CD4-positive, alpha-beta T cell (primary cell): ENCODE data around the gene TNXB. TPM values are rescaled to one million over a fixed set of nuclear protein-coding genes. Genes with fewer than 3 reads are reported as not detected.
"Not testable (repeated sequence)": the region's sequence is repeated elsewhere in the genome, so short reads cannot be mapped to it uniquely, and the experiment has no call there.

Experiments
- ATAC-seq: fragments of 200-7000 bp; cut with Tn5 transposase; one replicate; pipeline ENCODE4 v1.10.0; 2022; ENCODE audit warnings: mild to moderate bottlenecking; ENCODE audit not compliant: poor library complexity
- CTCF ChIA-PET: fragments of 350-600 bp; sonication (Branson Sonifier 250); formaldehyde crosslinking; loops from one replicate; lab custom pipeline; 2021; ENCODE audit warnings: antibody characterized with exemption, inconsistent platforms; lab: Charles Lee
- POLR2A ChIA-PET: fragments of 350-600 bp; sonication (Branson Sonifier 250); formaldehyde crosslinking; loops from one replicate; lab custom pipeline; 2021; ENCODE audit warnings: antibody characterized with exemption, inconsistent platforms; lab: Charles Lee
- DNase-seq, 14 experiments: peaks; one replicate each; pipeline ENCODE4 v3.0.0-alpha.2; 2013 to 2020; ENCODE audit warnings: mixed read lengths in 2 of 14
- H3K27ac ChIP-seq, 2 donors: one replicate each; pipeline versions ENCODE4 v1.5.1 to v1.7.0; 2013; ENCODE audit warnings: low read length in 2 of 2, low read depth in 1 of 2, mild to moderate bottlenecking in 1 of 2
- H3K27me3 ChIP-seq, 2 experiments: 1 replicate in 1 of 2; 2 replicates in 1 of 2; pipeline versions ENCODE4 v1.6.1 to v1.7.0; 2013; ENCODE audit warnings: low read length in 2 of 2, control low read depth in 1 of 2, mild to moderate bottlenecking in 1 of 2, moderate library complexity in 1 of 2; ENCODE audit not compliant: insufficient read depth in 2 of 2, control insufficient read depth in 1 of 2
- H3K36me3 ChIP-seq: one replicate; pipeline ENCODE4 v1.6.1; 2013; ENCODE audit warnings: low read length, control low read depth; ENCODE audit not compliant: insufficient read depth
- H3K4me1 ChIP-seq: one replicate; pipeline ENCODE4 v1.6.1; 2013; ENCODE audit warnings: low read length, control low read depth; ENCODE audit not compliant: insufficient read depth
- H3K4me3 ChIP-seq: one replicate; pipeline ENCODE4 v1.5.1; 2013; ENCODE audit warnings: mild to moderate bottlenecking, low read length, moderate library complexity
- H3K9me3 ChIP-seq, 2 experiments: 1 replicate in 1 of 2; 2 replicates in 1 of 2; pipeline versions ENCODE4 v1.6.1 to v1.7.0; 2013; ENCODE audit warnings: low read length in 2 of 2, mild to moderate bottlenecking in 2 of 2, control low read depth in 1 of 2, moderate library complexity in 1 of 2; ENCODE audit not compliant: control insufficient read depth in 1 of 2, insufficient read depth in 1 of 2
- H3K27ac Mint-ChIP-seq: one replicate; pipeline ENCODE4 v1.8.0; 2020; ENCODE audit warnings: mixed read lengths
- H3K27me3 Mint-ChIP-seq: one replicate; pipeline ENCODE4 v1.8.0; 2021; ENCODE audit warnings: mixed read lengths
- H3K36me3 Mint-ChIP-seq: one replicate; pipeline ENCODE4 v1.8.0; 2021; ENCODE audit warnings: low read depth, mixed read lengths
- H3K4me1 Mint-ChIP-seq: one replicate; pipeline ENCODE4 v1.8.0; 2021; ENCODE audit warnings: low read depth, mixed read lengths
- H3K4me3 Mint-ChIP-seq: one replicate; pipeline ENCODE4 v1.8.0; 2020; ENCODE audit warnings: mild to moderate bottlenecking, mixed read lengths
- H3K9me3 Mint-ChIP-seq: one replicate; pipeline ENCODE4 v1.8.0; 2020; ENCODE audit warnings: mixed read lengths
- intact Hi-C, 2 experiments: fragments of 100-400 bp; cut with DNase I in 1 of 2; cut with micrococcal nuclease in 1 of 2; formaldehyde crosslinking; loops; one replicate each; pipeline versions ENCODE4 v1.15.1 to v1.9.0; 2023 to 2025; cut with DNase I, micrococcal nuclease
- total RNA-seq, 174 experiments: library from RNA in 2 of 174; stranded (reverse) in 2 of 174; gene quantifications; one replicate each; pipeline ENCODE4 v1.2.3 and lab custom pipeline; 2021 to 2026
- TF ChIP-seq, protein P1 (sequence below): fragments of 200-600 bp; IDR thresholded peaks from one replicate; pipeline ENCODE4 v1.8.0; 2022; ENCODE audit warnings: antibody characterized with exemption, mild to moderate bottlenecking

The TNXB gene
- total RNA-seq, 2 experiments from 2014 or later, result 8.3 to 9.0 TPM

DNA sequence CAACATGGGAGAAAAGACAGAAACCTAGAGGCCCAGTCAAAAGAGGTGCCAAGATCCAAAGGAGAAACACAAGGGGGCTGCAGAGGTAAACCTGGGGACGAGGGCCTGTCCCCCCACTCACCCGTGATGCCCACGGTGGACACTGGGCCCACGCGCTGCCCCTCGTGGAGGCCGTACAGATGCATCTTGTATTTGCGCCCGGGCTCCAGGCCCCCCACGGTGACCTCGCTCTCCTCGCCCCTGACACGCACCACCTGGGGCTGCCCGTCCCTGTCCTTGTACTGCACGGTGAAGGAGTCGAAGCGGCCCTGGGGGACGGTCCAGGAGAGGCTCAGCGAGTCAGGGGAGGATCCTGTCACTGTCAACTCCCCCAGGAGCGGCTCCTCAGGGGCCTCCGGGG, 60.0 kb downstream of the TNXB start:
- POLR2A ChIA-PET, result interaction anchor here (0.6 kb wide), 1 partner anchor 652 kb away, joined by 3 read pairs; no protein-coding TSS in a partner anchor
- H3K36me3 ChIP-seq, H3K27me3 Mint-ChIP-seq, H3K4me1 Mint-ChIP-seq, H3K27me3 ChIP-seq, H3K27ac Mint-ChIP-seq, H3K4me1 ChIP-seq, CTCF ChIA-PET, H3K9me3 Mint-ChIP-seq, H3K9me3 ChIP-seq, H3K36me3 Mint-ChIP-seq, H3K27ac ChIP-seq, DNase-seq, H3K4me3 Mint-ChIP-seq, H3K4me3 ChIP-seq, ATAC-seq: not testable (repeated sequence)
- intact Hi-C loops, result loop anchor here in 1 of 2 experiments (10.0 kb wide), 1 partner anchor 106 kb away; the partner anchor contains the start of genes PPT2 and PRRT1

DNA sequence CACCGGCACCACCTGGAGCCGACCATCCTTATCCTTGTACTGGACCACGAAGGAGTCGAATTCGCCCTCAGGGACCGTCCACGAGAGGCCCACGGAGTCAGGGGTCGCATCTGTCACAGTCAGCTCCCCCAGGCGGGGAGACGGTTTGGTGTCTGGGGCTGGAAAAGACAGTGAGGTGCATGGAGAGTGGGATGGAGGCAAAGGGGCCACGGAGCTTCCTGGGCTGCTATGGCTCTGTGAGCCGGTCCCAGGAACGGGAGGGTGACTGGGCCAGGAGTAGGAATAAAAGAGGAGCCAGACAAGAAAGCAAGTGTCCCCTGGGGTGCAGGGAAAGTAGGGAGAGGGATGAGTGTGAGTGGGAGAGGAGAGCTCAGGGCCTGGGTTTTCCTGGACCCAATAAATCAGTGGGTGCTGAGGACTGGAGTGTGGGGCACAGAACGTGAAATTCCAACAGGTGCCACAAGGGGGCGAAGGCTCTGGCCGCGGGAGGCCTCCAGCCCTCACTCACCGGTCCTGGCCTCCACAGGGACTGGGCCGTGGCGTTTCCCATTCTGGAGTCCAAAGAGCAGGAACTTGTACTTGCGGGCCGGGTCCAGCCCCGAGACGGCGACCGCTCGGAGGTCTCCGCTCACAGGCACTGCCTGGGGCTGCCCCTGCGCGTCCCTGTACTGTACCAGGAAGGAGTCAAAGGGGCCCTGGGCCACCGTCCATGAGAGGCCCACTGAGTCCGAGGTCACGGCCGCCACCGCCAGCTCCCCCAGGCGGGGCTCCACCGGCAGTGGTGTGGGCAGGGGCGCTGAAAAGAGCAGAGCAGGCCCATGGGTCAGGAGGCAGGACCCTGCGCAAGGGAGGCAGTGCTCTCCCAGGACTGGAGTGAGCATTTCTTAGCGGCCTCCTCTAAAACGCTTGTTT, 61.0 kb downstream of the TNXB start:
- Mint-ChIP-seq H3K4me1 (peaks cover 5% of the 10 kb centered on the region), H3K36me3 (no peaks in the 10 kb centered on the region), H3K27ac (no peak overlapping the region), H3K9me3 (no peaks in the 10 kb centered on the region), H3K4me3 (no peak overlapping the region), H3K27me3 (no peaks in the 10 kb centered on the region)
- Histone ChIP-seq H3K27me3 (no peaks in the 10 kb centered on the region), H3K4me3 (no peak overlapping the region), H3K9me3 (no peaks in the 10 kb centered on the region), H3K36me3 (no peaks in the 10 kb centered on the region), H3K27ac (no peak overlapping the region), H3K4me1 (peaks cover 9% of the 10 kb centered on the region)
- ATAC-seq, result peak; percentile 90
- ChIA-PET POLR2A (interaction anchor here (1.0 kb wide), 1 partner anchor 107 kb away, joined by 3 read pairs; no protein-coding TSS in a partner anchor), CTCF (no interaction called here)
- TF ChIP-seq, protein P1, sequence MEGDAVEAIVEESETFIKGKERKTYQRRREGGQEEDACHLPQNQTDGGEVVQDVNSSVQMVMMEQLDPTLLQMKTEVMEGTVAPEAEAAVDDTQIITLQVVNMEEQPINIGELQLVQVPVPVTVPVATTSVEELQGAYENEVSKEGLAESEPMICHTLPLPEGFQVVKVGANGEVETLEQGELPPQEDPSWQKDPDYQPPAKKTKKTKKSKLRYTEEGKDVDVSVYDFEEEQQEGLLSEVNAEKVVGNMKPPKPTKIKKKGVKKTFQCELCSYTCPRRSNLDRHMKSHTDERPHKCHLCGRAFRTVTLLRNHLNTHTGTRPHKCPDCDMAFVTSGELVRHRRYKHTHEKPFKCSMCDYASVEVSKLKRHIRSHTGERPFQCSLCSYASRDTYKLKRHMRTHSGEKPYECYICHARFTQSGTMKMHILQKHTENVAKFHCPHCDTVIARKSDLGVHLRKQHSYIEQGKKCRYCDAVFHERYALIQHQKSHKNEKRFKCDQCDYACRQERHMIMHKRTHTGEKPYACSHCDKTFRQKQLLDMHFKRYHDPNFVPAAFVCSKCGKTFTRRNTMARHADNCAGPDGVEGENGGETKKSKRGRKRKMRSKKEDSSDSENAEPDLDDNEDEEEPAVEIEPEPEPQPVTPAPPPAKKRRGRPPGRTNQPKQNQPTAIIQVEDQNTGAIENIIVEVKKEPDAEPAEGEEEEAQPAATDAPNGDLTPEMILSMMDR, result peak; percentile 86
- peak; percentile 39 to 80 (median 58) for DNase-seq
- intact Hi-C loops, result loop anchor here in 1 of 2 experiments (10.0 kb wide), 1 partner anchor 107 kb away; the partner anchor contains the start of genes PPT2 and PRRT1

DNA sequence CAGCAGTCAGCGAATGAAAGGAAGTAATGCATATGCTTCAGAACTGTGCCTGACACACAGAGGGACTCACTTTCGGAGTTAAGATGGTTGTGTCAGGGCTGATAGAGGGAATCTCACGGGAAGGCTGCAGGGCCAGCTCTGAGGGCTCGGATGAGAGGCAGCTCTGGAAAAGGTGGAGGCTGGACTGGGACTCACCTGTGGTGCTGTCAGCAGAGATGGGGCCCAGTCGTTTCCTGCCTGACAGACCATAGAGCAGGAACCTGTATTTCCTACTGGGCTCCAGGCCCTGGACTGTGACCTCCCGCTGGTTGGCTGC, 61.6 kb downstream of the TNXB start:
- no peak overlapping the region for H3K4me3 Mint-ChIP-seq
- H3K9me3 Mint-ChIP-seq, result no peaks in the 10 kb centered on the region
- Histone ChIP-seq H3K27me3 (no peaks in the 10 kb centered on the region), H3K4me1 (peaks cover 9% of the 10 kb centered on the region), H3K36me3 (no peaks in the 10 kb centered on the region), H3K27ac (no peak overlapping the region), H3K4me3 (no peak overlapping the region), H3K9me3 (no peaks in the 10 kb centered on the region)
- H3K27ac Mint-ChIP-seq, result no peak overlapping the region
- intact Hi-C loops, result loop anchor here in 1 of 2 experiments (10.0 kb wide), 1 partner anchor 107 kb away; the partner anchor contains the start of genes PPT2 and PRRT1
- TF ChIP-seq, protein P1, result no peak
- no peak for ATAC-seq
- POLR2A ChIA-PET, result interaction anchor here (1.0 kb wide), 1 partner anchor 107 kb away, joined by 3 read pairs; no protein-coding TSS in a partner anchor
- peaks cover 5% of the 10 kb centered on the region for H3K4me1 Mint-ChIP-seq
- no peaks in the 10 kb centered on the region for H3K36me3 Mint-ChIP-seq
- DNase-seq, result no peak
- CTCF ChIA-PET, result no interaction called here
- no peaks in the 10 kb centered on the region for H3K27me3 Mint-ChIP-seq
